Globus pallidus (tissue), 1 donor: ENCODE results near the gene RHOF.
"Not testable (repeated sequence)": the region's sequence is repeated elsewhere in the genome, so short reads cannot be mapped to it uniquely, and the experiment has no call there.

Source experiments
- DNase-seq: peaks from one replicate; pipeline ENCODE4 v3.0.0-alpha.2; 2015; ENCODE audit warnings: low spot score

RHOF gene

GRCh38 chr12:121792607-121793439 is 665 bp downstream of the RHOF start:
- no peak for DNase-seq

GRCh38 chr12:121791671-121792551 is 1.6 kb downstream of the RHOF start:
- DNase-seq = no peak

- not testable (repeated sequence) for DNase-seq
Observed at GRCh38 chr12:121790785-121791184, 2.7 kb downstream of the RHOF start.

GRCh38 chr12:121789800-121790728 is 3.4 kb downstream of the RHOF start:
- no peak for DNase-seq

- DNase-seq = no peak
Observed at GRCh38 chr12:121789233-121789781, 4.2 kb downstream of the RHOF start.

- DNase-seq = no peak
Observed at GRCh38 chr12:121788176-121788818, 5.2 kb downstream of the RHOF start.

GRCh38 chr12:121787063-121788025 is 6.1 kb downstream of the RHOF start:
- no peak for DNase-seq

- DNase-seq = no peak
Observed at GRCh38 chr12:121786440-121786825, 7.1 kb downstream of the RHOF start.

- no peak for DNase-seq
Observed at GRCh38 chr12:121784460-121784859, 9.0 kb downstream of the RHOF start.

- no peak for DNase-seq
Observed at GRCh38 chr12:121783766-121784165, 9.7 kb downstream of the RHOF start.

- no peak for DNase-seq
Observed at GRCh38 chr12:121781998-121782979, 11.2 kb downstream of the RHOF start.

- no peak for DNase-seq
Observed at GRCh38 chr12:121781484-121781997, 11.9 kb downstream of the RHOF start.

- no peak for DNase-seq
Observed at GRCh38 chr12:121780429-121780828, 13.1 kb downstream of the RHOF start.

- no peak for DNase-seq
Observed at GRCh38 chr12:121779422-121779895, 14.0 kb downstream of the RHOF start.

GRCh38 chr12:121778567-121779421 is 14.7 kb downstream of the RHOF start:
- DNase-seq = no peak

- DNase-seq = peak; percentile 34
Observed at GRCh38 chr12:121776190-121777098, 17.0 kb downstream of the RHOF start.
